Subcutaneous adipose tissue (tissue), 4 donors: ENCODE data around the gene SAP30L. TPM values are rescaled to one million over a fixed set of nuclear protein-coding genes. Genes with fewer than 3 reads are reported as not detected.

Source experiments
- CTCF ChIP-seq: fragments of 450-650 bp; IDR thresholded peaks from one replicate; pipeline ENCODE4 v1.5.1; 2016; ENCODE audit warnings: low read depth, mild to moderate bottlenecking, control low read depth, antibody characterized with exemption, moderate library complexity
- total RNA-seq, 4 donors: library from RNA; depleted of rRNA; stranded (reverse); fragments of >200 nt; gene quantifications; one replicate each; pipeline ENCODE4 v1.1.0, GENCODE V29; 2016

Gene SAP30L
- total RNA-seq, 4 donors from 2014 or later: 22.2 to 43.6 (median 27.6) TPM

- TF ChIP-seq CTCF: no peak
Observed at GRCh38 chr5:154447089-154447725, 1.4 kb downstream of the SAP30L start.

GRCh38 chr5:154449786-154450185, 4.0 kb downstream of the SAP30L start:
- no peak for TF ChIP-seq CTCF

- no peak for TF ChIP-seq CTCF
Observed at GRCh38 chr5:154451957-154452356, 6.2 kb downstream of the SAP30L start.

- TF ChIP-seq CTCF: no peak
Observed at GRCh38 chr5:154455585-154455984, 9.8 kb downstream of the SAP30L start.

- TF ChIP-seq CTCF: no peak
Observed at GRCh38 chr5:154456540-154456939, 10.7 kb downstream of the SAP30L start.

- no peak for TF ChIP-seq CTCF
Observed at GRCh38 chr5:154459015-154459414, 13.2 kb downstream of the SAP30L start.

- TF ChIP-seq CTCF: no peak
Observed at GRCh38 chr5:154460172-154460571, 14.4 kb downstream of the SAP30L start.
